HepG2 (cell line): Measurements from ENCODE around the gene PRKAR1B. TPM values are rescaled to one million over a fixed set of nuclear protein-coding genes. Genes with fewer than 3 reads are reported as not detected.

Experiments used
- AGO2 ChIP-seq: fragments of 200-400 bp; formaldehyde crosslinking; optimal IDR thresholded peaks from 2 replicates; pipeline ENCODE3; 2017; ENCODE audit warnings: mild to moderate bottlenecking, low read depth, low read length, moderate library complexity
- BCL3 ChIP-seq: sonication (generic); formaldehyde crosslinking; IDR thresholded peaks from 2 replicates; pipeline ENCODE4 v1.5.1; 2020; ENCODE audit warnings: mild to moderate bottlenecking, missing genetic modification reagents, moderate library complexity
- CHD4 ChIP-seq: fragments of 200-600 bp; sonication (generic); IDR thresholded peaks from 2 replicates; pipeline ENCODE4 v1.7.0; 2017; ENCODE audit warnings: mild to moderate bottlenecking, low read length, borderline replicate concordance
- FOXK2 ChIP-seq: fragments of 450-650 bp; IDR thresholded peaks from 2 replicates; pipeline ENCODE4 v1.6.1; 2016
- KDM2A ChIP-seq: sonication (generic); formaldehyde crosslinking; IDR thresholded peaks from 2 replicates; pipeline ENCODE4 v1.4.0; 2020; ENCODE audit warnings: low read depth, missing genetic modification reagents, borderline replicate concordance
- NR0B2 ChIP-seq: sonication (generic); formaldehyde crosslinking; IDR thresholded peaks from 2 replicates; pipeline ENCODE4 v1.4.0; 2020; ENCODE audit warnings: mild to moderate bottlenecking, missing genetic modification reagents
- PAWR ChIP-seq: sonication (generic); formaldehyde crosslinking; IDR thresholded peaks from 2 replicates; pipeline ENCODE4 v1.4.0; 2020; ENCODE audit warnings: missing genetic modification reagents, mild to moderate bottlenecking, borderline replicate concordance
- POGK ChIP-seq: sonication (generic); formaldehyde crosslinking; conservative IDR thresholded peaks from 2 replicates; pipeline ENCODE4 v1.8.0; 2022; ENCODE audit warnings: mild to moderate bottlenecking, moderate library complexity, missing genetic modification reagents
- PRDM10 ChIP-seq: sonication (generic); formaldehyde crosslinking; IDR thresholded peaks from 2 replicates; pipeline ENCODE4 v1.4.0; 2020; ENCODE audit warnings: low read depth, missing genetic modification reagents
- SIN3A ChIP-seq: IDR thresholded peaks from 2 replicates; pipeline ENCODE4 v1.6.1; 2011; ENCODE audit warnings: low read depth, mild to moderate bottlenecking, control low read depth, low read length, borderline replicate concordance
- UBTF ChIP-seq: sonication (generic); formaldehyde crosslinking; IDR thresholded peaks from 2 replicates; pipeline ENCODE4 v1.4.0; 2020; ENCODE audit warnings: mild to moderate bottlenecking, missing genetic modification reagents
- ZBTB38 ChIP-seq: sonication (generic); formaldehyde crosslinking; IDR thresholded peaks from 2 replicates; pipeline ENCODE4 v1.5.1; 2020; ENCODE audit warnings: mild to moderate bottlenecking, missing genetic modification reagents
- ZNF574 ChIP-seq: sonication (generic); formaldehyde crosslinking; IDR thresholded peaks from 2 replicates; pipeline ENCODE4 v1.4.0; 2020; ENCODE audit warnings: missing genetic modification reagents
- ZNF720 ChIP-seq: sonication (generic); formaldehyde crosslinking; IDR thresholded peaks from 2 replicates; pipeline ENCODE4 v1.4.0; 2020; ENCODE audit warnings: missing genetic modification reagents
- polyA plus RNA-seq, 8 experiments: library from polyadenylated mRNA; depleted of rRNA in 3 of 8; stranded (reverse) in 7 of 8; unstranded in 1 of 8; fragments of >200 nt; fragmentation: Illumina TruSeq in 4 of 8; extraction: Trizol in 4 of 8; gene quantifications; 2 replicates each; pipeline versions ENCODE4 v1.2.1 to v1.2.3, GENCODE V29; 2011 to 2016; ENCODE audit warnings: low read depth in 4 of 8, missing spikeins in 1 of 8, mixed read lengths in 1 of 8; ENCODE audit not compliant: insufficient read depth in 1 of 8
- total RNA-seq, 5 experiments: library from RNA; depleted of rRNA; stranded (reverse); fragments of >200 nt; fragmentation: Illumina TruSeq; extraction: Trizol; gene quantifications; 2 replicates each; pipeline ENCODE4 v1.2.3, GENCODE V29; 2016; ENCODE audit warnings: low read depth in 1 of 5

The PRKAR1B gene
- total and polyA plus RNA-seq, 2 of the 13 experiments (the other 11 are each of a cell fraction or from before 2014, with no cell fraction given) = 7.9 to 28.2 TPM

- 0 out of 2 replicates have a peak, but pooled peaks have one; percentile 51 for TF ChIP-seq PAWR (CRISPR knock-in tag)
- no peak for TF ChIP-seq ZNF720 (CRISPR knock-in tag)
- TF ChIP-seq POGK (CRISPR knock-in tag) = no peak
- 0 out of 2 replicates have a peak, but pooled peaks have one; percentile 46 for TF ChIP-seq UBTF (CRISPR knock-in tag)
- peak; percentile 12; the same call in 1 of the 2 replicates for TF ChIP-seq ZNF574 (CRISPR knock-in tag)
- TF ChIP-seq NR0B2 = no peak
- TF ChIP-seq ZBTB38 (CRISPR knock-in tag) = no peak
- TF ChIP-seq CHD4 = no peak
- TF ChIP-seq PRDM10 (CRISPR knock-in tag) = no peak
- TF ChIP-seq BCL3 (CRISPR knock-in tag) = no peak
- TF ChIP-seq AGO2 = peak; percentile 82
- TF ChIP-seq SIN3A = no peak
- 0 out of 2 replicates have a peak, but pooled peaks have one; percentile 34 for TF ChIP-seq KDM2A (CRISPR knock-in tag)
- no peak for TF ChIP-seq FOXK2
Observed at GRCh38 chr7:538764-539685, 188.1 kb downstream of the PRKAR1B start (continued).
